Measurements from ENCODE around the gene STARD10.
"Not testable (repeated sequence)": the region's sequence is repeated elsewhere in the genome, so short reads cannot be mapped to it uniquely, and the experiment has no call there.

The STARD10 gene, protein sequence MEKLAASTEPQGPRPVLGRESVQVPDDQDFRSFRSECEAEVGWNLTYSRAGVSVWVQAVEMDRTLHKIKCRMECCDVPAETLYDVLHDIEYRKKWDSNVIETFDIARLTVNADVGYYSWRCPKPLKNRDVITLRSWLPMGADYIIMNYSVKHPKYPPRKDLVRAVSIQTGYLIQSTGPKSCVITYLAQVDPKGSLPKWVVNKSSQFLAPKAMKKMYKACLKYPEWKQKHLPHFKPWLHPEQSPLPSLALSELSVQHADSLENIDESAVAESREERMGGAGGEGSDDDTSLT

DNA sequence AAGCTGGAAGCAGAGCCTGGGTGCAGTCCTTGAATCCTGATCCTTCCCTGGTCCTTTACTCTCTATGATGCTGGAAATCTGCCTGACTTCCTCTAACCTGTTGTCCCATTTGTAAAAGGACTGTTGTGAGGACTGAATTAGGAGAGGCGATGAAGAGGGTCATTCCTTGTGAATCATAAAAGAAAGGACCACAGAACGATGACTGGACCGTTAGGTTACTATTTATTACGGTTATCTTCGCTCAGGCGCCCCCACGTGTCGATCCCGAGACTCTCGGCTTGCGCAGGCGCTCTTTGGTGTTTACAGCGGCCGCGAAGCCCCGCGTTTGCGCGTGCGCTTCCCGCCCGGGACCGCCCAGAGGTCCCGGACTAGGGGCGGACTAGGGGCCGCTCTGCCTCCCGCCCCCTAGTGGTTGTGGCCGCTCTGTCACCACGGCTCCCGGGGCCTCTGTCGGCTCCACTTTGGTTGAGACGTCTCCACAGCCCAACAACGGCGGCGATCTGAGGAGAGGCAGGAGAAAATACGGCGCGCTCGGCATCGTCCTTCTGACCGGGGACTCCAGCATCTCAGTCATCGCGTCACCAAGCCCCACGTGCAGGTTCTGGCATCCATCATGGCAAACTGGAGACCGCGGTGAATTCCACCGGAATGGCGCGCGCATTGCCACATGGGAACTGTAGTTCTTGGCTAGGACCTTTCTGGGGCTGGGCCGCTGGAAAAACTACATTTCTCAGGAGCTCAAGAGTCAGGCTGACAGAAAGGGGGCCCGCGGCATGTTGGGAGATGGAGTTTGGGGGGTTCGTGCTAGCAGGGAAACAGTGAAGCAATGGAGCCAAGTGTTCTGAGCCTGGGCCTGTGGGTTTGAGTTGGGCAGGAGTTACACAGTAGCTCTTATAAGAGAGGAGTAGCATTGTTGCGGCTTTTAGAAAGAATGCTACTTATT, at the start of gene STARD10:
TSS of gene STARD10 (minus strand) at position 623 of the 943 bp plus-strand sequence. CDS start 12,866 bp downstream, outside the sequence.
- peak; percentile 91 for DNase-seq

DNA sequence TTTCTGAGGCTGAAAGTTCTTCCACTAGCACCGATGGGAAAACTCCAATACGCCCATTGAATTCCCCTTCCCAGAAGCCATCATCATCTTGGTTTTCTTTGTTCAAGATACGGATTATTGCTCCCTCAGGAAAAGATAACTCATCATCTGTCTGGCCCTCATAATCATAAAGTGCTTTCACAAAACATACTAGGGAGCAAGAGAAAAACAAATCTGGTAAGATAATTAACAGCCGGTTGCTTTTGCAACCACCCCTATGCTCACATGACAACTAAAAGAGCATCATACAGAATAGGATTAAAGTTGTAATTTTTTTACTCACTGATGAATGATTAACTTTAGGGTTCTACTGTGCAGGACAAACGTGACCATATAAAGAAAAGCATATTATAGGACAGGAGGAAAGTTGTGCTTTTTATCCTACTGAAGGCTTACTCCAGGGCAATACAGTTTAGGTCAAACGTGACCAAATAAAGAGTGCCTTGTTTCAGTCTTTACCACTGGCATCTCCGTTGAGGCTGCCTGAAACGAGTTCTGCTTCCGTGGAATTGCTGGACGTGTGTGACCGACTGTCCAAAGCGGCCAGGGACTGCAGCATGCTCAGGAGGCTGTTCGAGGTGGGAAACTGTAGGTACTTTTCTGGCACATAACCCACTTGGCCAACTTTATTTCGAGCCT, 48.9 kb upstream of the STARD10 start:
- no peak for DNase-seq

DNA sequence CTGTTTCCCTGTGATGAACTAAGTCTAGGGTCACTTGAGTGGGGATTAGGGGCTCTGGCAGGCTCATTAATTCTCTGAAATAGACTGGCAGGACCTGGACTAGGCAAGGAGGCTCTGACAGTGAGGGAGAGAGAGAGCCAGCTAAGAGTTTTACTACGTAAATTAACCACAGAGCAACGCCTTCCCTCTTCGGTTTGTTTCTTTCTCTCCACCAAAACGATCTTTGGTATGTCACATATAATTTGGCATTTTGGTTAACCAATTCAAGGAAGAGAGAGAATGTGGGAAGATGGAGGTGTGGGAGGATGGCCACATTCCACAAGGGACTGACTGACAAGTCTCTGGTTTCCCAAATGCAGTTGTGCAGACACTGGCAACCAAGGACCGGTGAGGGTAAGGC, 48.3 kb upstream of the STARD10 start:
- DNase-seq, result no peak

DNA sequence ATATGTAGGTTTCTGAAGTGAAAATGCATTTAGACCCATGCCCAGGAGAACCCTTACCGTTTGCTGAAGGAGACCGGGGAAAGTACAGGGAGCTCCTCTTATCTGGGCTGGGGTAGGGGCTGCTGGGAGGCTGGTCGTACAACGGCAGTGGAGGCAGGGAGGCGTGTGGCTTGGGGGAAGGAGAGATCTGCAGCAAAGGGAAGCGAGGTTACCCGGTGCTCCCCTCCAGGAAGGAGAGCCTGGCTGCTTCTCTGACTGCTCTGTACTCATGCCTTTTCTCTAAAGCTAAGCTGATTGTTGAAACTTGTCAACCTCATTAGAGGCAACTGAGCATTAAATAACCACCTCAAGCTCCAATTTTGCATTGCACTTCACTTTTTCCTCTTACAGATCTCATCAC, 47.5 kb upstream of the STARD10 start:
- DNase-seq, result no peak

DNA sequence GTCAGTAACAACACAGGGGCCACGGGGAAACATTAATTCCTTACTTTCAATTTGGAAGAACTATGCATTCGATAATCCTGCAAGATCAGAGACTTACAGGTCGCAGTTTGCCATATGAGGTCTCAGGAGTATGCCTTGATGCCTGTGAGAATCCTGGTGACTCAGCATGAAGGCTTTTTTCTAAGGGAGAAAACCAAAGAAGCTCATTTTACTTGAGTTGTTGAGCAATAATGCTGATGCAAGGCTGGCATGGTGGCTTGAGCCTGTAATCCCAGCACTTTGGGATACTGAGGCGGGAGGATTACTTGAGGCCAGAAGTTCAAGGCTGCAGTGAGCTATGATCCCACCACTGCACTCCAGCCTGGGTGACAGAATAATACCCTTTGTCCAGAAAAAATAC, 46.9 kb upstream of the STARD10 start:
- DNase-seq, result no peak

DNA sequence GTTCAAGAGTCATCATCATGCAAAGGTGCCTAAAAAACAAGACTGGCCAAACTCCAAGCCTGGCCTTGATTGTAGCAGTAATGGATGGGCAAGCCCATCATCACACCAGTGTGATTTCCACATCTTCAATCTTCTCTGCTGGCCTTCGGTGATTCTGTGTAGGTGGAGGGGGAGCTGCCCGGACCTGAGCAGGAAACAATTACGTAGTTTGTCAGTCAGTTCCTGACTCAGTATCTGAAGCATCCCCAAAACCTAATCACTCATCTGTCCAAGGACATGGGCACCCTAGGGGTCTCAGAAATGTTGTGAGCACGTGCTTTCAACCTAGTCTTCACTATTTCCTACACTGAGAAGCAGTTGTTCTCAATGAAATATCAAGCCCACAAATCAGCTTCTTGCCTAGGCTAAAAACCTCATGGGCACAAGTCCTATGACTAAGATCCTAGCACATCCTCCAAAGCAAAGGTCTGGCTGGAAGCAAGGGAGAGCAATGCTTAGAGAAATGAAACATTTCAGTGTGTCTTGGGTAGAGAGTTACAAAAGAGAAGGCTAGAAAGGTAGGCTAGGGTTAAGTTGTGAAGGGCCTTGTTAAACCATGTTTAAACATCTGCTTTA, 45.0 kb upstream of the STARD10 start:
- no peak for DNase-seq

DNA sequence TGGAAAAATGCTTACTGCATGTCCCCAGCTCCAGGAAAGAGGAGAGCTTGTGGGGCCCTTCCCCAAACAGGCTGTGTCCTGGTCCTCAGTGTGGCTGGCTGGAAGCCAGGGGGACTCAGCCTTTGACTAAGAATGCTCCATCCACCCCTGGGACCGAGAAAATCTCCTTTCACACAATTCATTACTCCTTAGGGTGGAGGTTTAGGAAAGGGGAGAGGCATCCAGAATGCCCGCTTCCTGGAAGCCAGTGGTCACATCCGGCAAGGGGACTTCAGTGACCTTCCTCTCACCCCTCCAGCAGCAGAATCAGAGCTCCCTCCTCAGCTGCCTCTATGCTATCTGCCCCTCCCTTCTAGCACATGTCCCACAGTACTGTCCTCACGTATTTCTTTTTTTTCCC, 42.3 kb upstream of the STARD10 start:
- no peak for DNase-seq

DNA sequence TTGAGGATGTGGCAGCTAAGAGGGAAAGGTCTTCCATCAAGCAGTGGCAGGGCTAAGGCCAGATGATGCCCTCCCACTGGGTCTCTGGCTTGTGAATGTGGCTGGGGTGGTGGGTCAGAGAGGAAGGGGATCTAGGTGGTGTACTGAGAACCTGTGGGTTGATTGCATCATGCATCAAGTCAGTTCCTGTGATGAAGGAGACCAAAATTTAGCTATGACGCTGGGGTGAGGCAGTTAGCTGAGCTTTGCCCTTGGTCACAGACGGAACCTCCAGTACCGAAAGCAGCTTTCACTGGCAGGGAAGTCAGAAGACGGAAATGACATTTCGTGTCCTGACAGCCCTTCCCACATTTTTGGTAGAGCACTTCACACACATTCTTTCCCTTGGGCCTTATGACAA, 41.1 kb upstream of the STARD10 start:
- no peak for DNase-seq

DNA sequence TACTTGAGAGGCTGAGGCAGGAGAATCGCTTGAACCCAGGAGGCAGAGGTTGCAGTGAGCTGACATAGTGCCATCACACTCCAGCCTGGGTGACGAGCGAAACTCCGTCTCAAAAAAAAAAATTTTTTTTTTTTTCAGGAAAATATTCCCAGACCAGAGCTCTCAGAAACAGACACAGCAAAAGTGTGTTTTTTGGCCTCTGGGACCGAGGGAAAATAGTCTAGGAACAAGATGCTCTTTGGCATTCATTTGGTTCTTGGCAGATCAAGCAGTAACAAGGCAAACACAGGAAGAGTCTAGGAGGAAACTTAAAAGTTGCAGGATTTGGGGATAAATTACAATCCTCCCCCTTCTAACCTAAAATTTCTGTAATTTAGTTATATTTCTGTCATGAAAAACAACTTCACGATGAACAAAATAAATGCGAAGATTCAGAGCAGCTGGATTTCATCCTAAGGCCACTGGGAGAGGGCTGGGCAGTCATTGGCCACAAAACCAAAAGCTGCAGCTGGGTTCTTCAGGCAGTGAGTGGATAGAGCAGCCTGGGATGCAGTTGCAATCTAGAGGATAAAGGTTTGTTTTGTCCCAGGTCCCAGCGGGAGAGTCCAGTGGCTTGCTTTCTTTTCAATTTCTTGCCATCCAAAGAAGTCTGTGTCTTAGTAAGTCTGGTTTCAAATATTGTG, 40.1 kb upstream of the STARD10 start:
- no peak for DNase-seq

DNA sequence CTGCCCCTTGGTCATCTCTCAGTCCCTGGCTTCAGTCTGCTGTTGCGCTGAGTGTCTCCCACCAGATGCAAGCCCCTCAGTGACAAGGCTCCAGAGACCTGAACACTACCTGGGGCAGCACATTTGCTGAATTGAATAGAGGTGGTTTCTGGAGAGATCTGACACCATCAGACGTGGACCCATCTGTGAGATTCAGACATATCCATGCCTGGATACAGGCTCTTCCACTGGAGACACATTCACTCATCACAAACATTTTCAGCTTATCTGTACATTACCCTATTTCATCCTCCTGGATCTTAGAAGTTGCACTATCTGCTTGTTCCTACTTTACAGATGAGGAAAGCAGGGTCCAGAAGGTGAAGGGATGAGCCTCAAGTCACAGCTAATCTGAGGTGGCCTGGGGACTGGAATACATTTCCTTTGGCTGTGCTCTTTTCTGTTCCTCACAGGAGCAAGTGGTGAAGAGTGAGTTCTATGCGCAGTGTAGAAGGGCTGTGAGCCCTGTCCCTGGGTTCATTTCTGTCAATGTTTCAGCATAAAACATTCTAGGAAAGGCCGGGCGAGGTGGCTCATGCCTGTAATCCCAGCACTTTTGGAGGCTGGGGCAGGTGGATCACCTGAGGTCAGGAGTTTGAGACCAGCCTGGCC, 39.4 kb upstream of the STARD10 start:
- no peak for DNase-seq

DNA sequence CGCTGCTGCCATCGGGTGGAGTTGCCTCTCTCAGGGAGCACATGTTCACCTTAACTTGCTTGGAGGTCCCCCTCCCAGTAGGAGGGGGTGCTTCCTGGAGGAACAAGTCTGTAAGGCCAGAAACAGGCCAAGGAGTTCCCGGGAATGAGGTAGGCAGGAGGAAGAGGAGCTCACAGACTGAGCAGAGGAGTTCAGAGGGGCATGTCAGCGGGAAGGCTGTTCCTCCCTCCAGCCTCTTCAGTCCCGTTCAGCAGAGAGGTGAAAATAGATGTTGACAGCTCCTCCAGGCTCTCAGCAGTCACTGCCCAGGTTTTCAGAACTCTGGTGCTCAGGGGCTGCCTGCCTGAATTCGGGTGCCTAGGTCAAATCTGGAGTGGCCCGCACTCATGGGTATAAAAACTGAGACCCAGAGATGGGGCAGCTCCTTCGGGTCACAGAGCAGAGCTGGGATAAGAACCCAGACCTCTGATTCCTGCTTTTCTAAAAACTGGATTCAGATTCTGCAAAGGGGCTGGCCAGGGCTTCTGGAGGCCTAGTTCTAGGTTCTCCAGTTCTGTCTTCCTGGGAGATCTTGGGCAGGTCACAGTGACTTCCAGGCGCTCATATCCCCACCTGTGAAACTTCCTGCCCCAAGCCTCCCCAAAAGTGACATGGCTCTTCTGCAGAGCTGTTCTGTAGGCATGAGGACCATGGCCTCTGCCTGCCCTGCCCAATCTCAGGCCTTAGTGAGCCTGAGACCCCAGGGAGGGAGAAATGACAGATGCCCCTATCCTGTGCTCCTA, 38.6 kb upstream of the STARD10 start:
- DNase-seq, result no peak

DNA sequence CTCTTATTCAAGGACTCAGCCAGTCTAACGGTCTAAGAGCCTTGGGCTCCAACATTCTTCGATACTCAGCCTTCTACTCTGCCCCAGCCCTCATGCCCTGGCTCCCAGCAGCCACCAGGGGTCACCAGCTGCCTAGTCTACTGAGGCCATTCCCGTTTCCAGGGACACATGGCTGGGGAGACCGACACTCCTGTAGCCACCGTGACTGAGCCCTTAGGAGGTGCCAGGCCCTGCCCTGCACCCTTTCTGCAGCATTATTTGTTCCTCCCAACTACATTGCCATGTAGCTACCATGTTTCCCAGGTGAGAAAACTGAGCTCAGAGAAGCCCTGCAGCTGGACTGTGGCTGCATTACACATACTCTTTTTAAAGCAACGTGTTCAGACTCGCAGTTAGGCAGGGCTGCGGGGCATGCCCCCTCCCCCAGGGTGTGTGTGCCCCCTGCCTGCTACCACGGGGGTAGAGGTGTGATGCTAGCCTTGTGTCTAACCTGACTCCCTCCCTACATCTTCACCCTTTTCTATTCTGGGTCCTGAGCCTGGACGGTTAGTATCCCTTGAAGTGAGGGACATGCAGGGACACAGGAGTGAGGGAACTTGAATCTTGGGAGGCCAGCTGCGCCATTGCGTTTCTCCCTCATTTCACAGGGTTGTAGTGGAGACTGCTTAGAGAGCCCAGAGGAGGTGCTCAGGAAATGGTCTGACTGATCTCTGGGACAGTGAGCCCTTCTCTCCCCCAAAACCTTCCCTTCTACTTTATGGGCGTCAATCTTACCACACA, 37.9 kb upstream of the STARD10 start:
- DNase-seq, result peak; percentile 62

DNA sequence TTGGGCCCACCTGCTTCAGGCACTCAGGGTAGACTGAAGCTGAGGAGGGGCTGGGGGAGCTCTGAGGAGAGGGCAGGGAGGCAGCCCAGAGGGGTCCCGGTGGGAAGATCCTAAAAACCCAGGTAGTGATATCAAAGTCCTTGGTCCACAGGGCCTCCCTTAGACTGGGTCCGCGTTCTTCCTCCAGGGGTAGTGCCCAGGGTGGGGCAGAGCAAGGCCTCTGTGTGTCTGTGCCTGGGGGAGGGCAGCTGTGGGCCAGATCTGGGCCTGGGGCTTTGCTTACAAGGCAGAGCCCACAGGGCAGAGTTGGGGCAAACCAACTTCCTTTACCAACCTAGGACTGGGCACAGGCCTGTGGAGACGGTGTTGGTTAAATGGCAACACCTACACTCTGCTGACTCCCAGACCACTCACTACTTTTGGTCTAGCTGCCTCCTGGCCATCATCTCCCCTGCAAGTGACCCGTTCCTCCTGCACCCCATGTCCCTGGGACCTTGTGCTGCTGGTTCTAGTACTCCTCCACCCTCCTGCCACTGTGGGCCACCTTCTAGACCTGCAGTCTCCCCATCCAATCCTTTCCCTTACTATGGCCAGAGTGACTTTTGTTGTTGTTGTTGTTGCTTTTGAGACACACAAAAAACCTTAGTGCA, 36.2 kb upstream of the STARD10 start:
- no peak for DNase-seq

DNA sequence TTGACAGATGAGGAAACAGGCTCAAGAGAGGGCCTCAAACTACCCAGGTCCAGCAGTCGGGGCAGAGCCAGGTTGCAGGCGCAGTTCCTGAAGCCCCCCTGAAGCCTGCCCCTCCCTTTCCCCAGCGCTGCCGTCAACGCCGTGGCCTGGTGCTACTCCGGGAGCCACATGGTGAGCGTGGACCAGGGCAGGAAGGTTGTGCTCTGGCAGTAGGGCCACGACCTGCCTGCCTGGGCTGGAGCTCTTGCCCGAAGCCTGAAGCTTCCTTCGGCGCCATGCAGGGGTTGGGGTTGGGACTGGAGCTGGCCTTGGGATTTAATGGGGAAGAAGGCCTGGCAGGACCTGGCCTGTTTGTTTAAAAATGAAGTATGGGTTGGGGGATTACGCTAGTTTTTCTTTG, 35.3 kb upstream of the STARD10 start:
- DNase-seq, result no peak

DNA sequence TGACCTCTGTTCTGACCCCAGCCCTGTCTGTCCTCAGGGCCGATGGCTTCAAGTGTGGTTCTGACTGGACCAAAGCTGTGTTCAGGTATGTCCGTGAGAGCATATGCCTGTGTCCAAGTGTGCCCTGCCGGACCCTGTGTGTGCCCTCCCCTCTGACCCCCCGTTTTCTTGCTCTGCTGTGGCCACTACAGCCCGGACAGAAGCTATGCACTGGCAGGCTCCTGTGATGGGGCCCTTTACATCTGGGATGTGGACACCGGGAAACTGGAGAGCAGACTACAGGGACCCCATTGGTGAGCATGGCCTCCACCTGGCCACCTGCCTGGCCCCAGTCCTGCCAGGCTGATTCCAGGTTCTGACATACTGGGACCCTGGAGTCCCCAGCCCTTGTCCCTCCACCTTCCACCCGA, 34.9 kb upstream of the STARD10 start:
- no peak for DNase-seq

DNA sequence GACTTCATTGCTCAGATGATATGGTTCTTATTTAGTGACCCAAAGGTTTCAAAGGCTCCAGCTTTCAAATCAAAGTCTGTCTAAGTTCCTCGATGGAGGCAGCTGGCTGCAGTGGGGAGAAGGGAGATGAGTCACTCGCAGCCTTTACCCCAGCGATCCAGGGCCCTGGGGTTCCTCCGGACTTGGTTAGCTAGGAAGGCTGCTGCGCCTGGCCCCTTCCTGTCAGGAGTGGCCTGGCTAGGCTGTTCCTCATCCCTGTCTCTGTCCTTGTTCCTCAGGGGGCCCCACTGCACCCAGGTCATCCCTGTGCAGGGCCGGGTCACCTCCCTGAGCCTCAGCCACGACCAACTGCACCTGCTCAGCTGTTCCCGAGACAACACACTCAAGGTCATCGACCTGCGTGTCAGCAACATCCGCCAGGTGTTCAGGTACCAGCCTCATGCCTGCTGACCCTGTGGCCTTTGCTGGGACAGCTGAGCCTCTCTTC, 34.3 kb upstream of the STARD10 start:
- no peak for DNase-seq

DNA sequence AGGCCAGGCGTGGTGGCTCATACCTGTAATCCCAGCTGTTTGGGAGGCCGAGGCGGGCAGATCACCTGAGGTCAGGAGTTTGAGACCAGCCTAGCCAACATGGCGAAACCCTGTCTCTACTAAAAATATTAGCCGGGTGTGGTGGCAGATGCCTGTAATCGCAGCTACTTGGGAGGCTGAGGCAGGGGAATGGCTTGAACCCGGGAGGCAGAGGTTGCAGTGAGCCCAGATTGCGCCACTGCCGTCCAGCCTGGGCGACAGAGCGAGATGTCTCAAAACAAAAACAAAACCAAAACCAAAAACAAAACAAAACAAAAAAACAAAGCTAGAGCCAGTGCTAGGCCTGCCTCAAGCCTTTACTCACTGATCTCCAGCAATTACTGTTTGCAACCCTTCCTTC, 33.8 kb upstream of the STARD10 start:
- DNase-seq, result not testable (repeated sequence)

DNA sequence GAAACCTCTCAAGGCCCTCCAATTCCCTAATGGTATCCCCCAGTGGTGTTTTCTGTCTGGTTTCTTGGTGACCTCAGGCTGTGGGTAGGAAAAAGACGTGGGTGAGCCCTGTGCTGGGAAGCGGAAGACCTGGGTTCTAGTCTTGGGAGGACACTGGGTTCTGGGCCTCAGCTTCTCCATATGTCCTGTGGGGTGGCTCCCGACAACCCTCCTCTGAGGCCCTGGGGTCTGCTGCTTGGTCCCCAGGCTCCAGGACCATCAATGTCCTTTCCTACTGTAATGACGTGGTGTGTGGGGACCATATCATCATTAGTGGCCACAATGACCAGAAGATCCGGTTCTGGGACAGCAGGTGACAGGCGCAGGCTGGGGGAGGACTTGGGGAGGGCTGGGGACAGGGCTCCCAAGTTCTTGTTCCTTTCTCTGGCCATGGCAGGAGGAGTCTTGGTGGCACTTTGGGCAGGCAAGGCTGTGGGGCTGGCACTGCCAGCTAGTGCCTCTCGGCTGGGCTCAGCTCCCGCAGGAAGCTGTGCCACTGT, 33.2 kb upstream of the STARD10 start:
- DNase-seq, result no peak
